GM19023 (cell line): Measurements from ENCODE around the gene MSL2.
"Not testable (repeated sequence)": the region's sequence is repeated elsewhere in the genome, so short reads cannot be mapped to it uniquely, and the experiment has no call there.

Experiments
- ATAC-seq: cut with Tn5 transposase; IDR thresholded peaks from one replicate; pipeline ENCODE4 v1.9.1; 2021; ENCODE audit warnings: mild to moderate bottlenecking, moderate library complexity; ENCODE audit not compliant: unreplicated experiment

The MSL2 gene

DNA sequence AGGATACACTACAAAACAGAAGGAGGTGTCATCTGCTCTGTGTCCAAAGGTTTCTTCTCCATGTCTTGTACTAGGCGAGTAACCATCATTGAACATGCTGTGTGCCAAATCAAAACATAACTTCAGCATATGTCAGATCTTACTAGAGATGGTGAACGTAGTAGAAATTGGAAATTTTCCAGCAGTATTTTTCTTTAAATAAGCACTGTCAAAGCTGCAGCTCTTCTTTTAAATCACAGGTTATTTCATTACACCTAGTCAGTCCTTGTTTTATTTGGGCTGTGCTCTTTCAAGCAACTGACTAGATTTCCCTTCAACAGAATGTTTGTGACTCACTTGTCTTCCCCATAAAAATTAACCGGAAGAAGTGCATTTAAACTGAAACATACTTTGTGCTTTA is 46.5 kb downstream of the MSL2 start:
- ATAC-seq, result no peak

DNA sequence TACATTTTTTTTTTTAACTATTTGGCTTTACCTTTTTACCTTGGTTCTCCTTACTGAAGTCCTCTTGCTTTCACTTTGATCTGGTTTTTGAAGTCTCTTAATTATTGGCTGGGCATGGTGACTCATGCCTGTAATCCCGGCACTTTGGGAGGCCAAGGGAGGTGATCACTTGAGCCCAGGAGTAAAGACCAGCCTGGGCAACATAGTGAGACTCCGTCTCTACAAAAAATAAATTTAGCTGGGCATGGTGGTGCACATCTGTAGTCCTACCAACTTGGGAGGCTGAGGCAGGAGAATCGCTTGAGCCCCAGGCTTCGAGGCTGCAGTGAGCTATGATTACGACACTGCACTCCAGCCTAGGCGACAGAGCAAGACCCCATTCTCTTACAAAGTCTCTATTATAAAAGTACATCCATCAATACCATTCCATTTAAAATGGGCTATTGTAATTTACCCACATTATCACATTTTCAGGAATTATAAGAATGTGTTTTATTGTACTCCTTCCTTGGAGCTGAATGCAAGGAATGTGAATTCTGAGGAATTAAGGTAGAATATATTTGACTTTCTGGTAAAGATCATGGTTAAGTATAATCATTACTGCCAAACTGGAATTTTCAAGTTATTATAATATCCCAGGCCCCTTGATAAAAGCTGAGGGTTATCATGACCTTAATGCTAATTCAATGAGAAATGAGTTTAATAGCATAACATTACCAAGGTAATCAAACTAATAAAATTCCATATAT is 49.0 kb downstream of the MSL2 start:
- no peak for ATAC-seq

DNA sequence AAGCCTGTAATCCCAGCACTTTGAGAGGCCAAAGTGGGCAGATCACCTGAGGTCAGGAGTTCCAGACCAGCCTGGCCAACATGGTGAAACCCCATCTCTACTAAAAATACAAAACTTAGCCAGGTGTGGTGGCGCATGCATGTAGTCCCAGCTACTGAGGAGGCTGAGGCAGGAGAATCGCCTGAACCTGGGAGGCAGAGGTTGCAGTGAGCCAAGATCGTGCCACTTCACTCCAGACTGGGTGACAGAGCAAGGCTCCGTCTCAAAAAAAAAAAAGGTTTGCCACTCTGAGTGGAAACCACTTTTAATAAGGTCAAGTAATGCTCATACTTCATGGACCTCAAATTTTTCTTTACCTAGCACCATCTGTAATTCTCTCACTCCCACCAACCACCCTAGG is 51.7 kb downstream of the MSL2 start:
- ATAC-seq, result not testable (repeated sequence)

DNA sequence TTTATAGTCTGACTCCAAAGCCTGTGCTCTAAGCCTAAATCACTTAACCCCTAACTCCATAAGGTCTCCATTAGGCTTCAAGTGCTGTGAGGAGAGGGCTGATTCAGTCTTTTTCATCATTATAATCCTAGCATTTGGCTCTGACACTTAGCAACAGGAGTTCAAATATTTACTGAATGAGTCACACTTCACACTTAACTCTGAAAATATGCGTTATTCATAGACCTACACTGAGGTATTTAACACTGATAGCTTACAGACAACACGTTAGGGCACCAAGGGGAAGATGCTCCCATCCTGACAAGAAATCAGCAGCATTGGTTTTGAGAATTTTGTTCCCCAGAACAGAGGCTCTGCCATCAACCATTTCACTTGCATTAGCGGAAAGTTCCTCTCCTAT is 53.5 kb downstream of the MSL2 start:
- no peak for ATAC-seq

DNA sequence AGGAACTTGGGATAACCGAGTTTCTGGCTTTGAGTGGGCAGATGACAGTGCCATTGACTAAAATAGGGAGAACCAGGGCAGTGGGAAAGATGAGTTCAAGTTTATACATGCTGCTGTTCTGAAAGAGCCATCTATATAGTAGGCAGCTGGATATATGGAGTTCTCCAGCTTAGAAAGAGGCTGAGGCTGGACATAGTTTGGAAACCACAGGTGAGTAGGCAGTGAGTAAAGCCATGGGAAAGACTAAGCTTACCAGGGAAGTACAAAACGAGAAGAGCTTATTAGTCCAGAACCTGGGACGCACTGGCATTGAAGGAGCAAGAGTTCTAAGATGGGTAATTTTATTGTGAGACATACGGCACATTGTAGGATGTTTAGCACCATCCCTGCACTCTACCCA is 54.2 kb downstream of the MSL2 start:
- ATAC-seq, result no peak

DNA sequence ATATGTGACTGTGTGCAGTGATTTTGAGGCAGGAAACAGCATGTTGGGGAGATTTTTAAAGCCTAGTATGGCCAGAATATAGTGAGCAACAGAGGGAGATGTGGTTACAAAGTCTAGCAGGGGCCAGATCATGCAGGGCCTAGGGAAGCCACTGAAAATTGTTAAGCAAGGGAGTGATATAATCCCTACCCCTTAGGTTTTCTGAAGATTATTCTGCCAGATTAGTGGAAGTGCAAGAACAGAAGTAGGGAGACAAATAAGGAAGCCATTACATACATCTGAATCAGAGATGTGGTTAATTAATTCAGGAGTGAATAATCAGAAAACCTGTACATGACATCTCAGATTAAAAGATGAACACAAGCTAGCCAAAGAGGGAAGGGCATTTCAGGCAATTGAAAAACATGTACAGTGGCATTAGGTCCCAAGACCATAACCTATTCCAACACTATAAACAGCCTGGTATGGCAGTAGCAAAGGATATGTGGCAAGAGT is 54.8 kb downstream of the MSL2 start:
- ATAC-seq, result no peak

DNA sequence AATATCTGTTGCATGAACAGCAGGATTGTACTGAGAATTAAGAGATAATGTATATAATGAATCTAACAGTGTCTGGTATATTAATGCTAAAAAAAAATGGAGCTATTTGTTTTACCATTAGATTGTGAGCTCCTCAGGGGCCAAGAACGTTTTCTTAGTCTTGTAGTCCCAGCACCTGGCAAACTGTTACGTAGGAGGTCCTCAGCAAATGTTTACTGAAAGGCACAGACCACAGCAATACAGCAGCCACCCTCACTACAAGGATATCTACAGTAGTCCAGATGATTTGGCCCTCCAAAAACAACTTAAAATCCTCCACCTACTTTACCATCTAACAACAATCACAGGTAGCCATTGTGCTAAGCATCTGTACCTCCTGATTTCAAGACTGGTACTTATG is 59.7 kb downstream of the MSL2 start:
- no peak for ATAC-seq

DNA sequence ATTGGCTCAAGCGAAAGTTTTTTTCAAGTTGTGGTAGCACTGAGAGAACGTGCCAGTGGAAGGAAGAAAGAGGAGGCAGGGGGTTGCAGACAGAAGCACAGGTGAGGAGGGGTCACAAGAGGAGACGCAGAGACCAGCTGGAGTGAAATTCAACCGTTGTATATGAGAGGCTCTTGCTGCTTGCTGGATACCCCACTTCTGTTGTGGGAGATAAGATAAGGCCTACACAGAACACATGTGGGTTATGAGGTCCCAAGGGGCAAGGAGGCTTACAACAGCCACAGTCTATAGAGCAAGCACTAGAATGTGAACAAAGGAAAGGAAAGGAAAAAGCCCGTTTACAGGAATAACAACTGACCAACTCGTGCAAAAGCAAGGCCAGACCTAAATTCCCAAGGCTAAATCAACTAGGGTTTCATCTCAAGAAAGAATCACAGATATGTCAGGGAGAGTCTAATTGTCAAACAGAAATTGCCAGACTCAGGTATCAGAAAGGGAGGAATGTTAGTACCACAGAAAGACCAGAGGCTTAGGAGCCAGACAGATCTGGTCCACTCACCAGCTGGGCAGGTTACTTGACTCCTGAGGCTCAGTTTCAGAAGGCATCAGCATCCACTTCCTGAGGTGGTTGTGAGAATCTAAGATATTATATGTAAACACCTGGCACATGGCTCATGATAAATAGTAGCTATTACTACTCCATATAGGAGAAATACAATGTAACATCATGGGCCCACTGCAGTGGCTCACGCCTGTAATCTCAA is 60.9 kb downstream of the MSL2 start:
- ATAC-seq, result no peak

DNA sequence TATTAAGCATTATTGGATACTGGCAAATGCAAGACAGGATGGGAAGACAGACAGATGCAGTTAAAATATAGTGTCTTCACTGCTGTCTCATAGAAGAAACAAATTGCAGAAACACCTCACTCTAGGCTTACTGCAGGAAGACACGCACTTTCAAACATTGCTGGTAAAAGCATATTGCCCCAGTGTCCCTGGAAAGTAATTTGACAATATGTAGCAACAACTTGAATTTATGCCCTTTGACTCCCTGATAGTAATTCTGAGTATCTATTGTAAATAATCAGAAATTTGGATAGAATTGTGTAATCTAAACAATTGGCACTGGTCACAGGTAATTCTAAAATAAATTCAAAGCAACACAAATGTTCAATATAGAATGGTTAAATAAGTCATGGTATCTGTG is 62.0 kb downstream of the MSL2 start:
- ATAC-seq, result no peak

DNA sequence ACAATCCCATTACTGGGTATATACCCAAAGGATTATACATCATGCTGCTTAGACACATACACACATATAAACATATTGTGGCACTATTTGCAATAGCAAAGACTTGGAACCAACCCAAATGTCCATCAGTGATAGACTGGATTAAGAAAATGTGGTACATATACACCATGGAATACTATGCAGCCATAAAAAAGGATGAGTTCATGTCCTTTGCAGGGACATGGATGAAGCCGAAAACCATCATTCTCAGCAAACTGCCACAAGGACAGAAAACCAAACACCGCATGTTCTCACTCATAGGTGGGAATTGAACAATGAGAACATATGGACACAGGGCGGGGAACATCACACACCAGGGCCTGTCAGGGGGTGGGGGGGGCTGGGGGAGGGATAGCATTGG is 64.5 kb downstream of the MSL2 start:
- not testable (repeated sequence) for ATAC-seq

DNA sequence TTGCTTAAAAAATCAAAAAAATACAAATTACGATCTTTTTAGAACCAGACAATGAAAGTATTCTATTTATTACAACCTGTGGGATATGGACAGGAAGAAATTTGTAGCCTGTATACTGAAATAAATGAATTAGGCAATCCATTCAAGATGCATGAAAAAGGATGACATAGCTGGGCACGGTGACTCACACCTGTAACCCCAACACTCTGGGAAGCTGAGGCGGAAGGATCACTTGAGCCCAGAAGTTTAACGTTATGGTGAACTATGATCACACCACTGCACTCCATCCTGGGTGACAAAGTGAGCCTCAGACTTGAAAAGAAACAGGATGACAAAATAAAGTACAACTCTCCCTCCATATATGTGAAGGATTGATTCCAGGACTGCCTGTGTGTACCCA is 74.1 kb downstream of the MSL2 start:
- no peak for ATAC-seq

DNA sequence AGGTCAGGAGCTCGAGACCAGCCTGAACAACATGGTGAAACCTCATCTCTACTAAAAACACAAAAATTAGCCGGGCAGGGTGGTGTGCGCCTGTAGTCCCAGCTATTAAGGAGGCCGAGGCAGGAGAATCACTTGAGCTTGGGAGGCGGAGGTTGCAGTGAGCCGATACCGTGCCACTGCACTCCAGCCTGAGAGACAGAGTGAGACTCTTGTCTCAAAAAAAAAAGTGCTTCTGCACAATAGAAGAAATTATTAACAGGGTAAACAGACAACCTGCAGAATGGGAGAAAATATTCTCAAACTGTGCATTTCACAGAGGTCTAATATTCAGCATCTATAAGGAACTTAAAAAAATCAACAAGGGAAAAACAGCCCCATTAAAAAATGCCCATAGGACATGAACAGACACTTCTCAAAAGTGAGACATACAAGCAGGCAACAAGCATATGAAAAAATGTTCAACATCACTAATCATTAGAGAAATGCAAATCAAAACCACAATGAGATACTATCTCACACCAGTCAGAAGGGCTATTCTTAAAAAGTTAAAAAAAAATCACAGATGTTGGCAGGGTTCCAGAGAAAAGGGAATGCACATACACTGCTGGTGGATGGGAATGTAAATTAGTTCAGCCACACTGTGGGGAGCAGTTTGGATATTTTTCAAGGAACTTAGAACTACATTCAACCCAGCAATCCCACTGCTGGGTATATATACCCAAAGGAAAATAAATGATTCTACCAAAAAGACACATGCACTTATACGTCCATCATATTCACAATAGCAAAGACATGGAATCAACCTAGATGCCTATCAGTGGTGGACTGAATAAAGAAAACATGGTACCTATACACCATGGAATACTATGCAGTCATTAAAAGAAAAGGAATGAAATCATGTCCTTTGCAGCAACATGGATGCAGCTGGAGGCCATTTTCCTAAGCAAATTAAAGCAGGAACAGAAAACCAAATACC is 75.5 kb downstream of the MSL2 start:
- ATAC-seq, result peak; percentile 60

DNA sequence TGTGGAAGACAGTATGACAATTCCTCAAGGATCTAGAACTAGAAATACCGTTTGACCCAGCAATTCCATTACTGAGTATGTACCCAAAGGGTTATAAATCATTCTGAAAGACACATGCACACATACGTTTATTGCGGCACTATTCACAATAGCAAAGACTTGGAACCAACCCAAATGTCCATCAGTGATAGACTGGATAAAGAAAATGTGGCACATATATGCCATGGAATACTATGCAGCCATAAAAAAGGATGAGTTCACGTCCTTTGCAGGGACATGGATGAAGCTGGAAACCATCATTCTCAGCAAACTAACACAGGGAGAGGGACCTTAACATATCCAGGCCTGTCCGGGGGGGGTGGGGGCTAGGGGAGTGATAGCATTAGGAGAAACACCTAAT is 76.4 kb downstream of the MSL2 start:
- ATAC-seq, result not testable (repeated sequence)

DNA sequence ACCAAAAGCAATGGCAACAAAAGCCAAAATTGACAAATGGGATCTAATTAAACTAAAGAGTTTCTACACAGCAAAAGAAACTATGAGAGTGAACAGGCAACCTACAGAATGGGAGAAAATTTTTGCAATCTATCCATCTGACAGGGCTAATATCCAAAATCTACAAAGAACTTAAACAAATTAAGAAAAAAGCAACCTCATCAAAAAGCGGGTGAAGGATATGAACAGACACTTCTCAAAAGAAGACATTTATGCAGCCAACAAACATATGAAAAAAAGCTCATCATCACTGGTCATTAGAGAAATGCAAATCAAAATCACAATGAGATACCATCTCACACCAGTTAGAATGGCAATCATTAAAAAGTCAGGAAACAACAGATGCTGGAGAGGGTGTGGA is 76.8 kb downstream of the MSL2 start:
- not testable (repeated sequence) for ATAC-seq

DNA sequence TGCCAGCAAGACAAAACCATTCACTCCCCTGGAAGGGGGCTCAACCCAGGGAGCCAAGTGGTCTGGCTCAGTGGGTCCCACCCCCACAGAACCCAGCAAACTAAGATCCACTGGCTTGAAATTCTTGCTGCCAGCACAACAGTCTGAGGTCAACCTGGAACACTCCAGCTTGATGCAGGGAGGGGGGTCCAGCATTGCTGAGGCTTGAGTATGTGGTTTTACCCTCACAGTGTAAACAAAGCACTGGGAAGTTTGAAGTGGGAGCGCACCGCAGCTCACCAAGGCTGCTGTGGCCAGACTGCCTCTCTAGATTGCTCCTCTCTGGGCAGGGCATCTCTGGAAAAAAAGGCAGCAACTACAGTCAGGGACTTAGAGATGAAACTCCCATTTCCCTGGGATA is 81.7 kb downstream of the MSL2 start:
- no peak for ATAC-seq

DNA sequence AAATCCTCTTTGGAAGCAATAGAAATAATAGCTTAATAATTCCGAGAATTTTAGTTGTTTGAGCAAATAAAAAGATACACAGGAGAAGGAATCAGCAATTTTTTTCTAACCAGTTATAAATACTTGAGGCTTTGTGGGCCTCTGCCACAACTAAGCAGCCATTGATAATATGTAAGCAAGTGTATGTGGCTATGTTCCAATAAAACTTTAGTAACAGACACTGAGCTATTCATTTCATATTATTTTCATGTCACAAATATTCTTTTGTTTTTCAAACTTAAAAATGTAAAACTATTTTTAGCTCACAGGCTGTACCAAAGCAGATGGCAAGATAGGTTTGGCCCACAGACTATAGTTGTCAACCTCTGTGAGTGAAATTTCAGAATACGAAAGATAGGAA is 85.7 kb downstream of the MSL2 start:
- ATAC-seq, result no peak

DNA sequence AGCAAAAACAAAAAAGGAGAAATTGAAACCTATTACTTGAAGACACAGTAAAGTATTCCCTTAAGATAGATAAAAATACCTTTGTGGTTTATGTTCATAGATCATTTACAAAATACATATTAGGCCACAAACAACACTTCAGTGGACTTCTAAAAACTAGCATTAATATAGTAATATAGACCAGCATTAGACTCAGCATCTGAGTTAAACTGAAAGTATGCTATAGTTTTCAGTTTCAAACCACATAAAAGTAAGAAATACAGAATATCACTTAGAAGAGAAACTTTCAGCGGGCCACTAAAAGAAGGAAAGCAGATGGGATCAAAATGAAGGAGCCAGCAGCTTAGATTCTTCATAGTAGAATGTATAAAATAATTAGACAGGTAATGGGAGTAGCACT is 86.6 kb downstream of the MSL2 start:
- ATAC-seq, result no peak

DNA sequence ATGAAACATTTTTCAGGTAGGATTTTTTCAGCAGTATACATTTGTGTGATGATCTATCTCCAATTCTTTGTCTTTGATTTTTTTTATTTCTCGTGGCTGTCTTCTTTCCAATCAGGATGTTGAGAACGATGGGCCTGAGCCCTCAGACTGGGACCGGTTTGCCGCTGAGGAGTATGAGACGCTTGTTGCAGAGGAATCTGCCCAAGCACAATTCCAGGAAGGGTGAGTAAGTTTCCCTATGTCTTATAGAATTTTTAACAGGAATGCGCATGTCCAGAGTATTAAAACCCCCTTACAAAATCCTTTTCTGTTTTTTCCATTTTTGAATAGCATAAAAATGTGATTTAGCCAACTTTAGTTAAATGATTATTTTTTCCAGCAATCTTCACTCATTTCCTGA is 90.0 kb downstream of the MSL2 start:
- no peak for ATAC-seq

DNA sequence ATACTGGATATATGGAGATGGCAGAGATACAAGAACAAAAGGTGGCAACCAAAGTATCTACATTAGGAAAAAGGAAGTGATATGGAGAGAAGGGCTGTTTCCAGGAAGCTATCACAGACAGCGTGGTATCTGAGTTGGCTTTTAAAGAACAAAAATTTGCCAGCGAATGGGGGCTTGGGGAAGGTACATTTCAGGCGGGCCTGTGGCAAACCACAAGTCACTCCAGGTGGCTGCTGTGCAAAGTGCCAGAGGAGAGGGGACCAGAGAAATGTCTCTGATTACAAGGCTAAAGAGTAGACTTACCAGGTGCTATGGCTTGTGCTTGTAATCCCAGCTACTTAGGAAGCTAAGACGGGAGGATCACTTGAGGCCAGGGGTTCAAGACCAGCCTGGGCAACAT is 91.1 kb downstream of the MSL2 start:
- no peak for ATAC-seq
